Activated CD4-positive, CD25-positive, alpha-beta regulatory T cell (primary cell): ENCODE data around the gene FOXP1.

Source experiments
- DNase-seq, 4 experiments: peaks; one replicate each; lab custom pipeline; 2025; lab: John Stamatoyannopoulos, UW

FOXP1 gene

GRCh38 chr3:71504250-71505036 lies 79.1 kb downstream of the FOXP1 start:
- peak in 1 of 4 experiments; percentile 7 for DNase-seq

GRCh38 chr3:71503525-71504249 lies 79.8 kb downstream of the FOXP1 start:
- no peak for DNase-seq

GRCh38 chr3:71502066-71502625 lies 81.4 kb downstream of the FOXP1 start:
- DNase-seq: no peak

GRCh38 chr3:71500696-71501095 lies 82.8 kb downstream of the FOXP1 start:
- DNase-seq: no peak

- DNase-seq: no peak
Observed at GRCh38 chr3:71499227-71499876, 84.2 kb downstream of the FOXP1 start.

- no peak for DNase-seq
Observed at GRCh38 chr3:71498543-71498942, 85.0 kb downstream of the FOXP1 start.

- no peak for DNase-seq
Observed at GRCh38 chr3:71497971-71498444, 85.5 kb downstream of the FOXP1 start.

GRCh38 chr3:71497367-71497897 lies 86.1 kb downstream of the FOXP1 start:
- DNase-seq: no peak

- no peak for DNase-seq
Observed at GRCh38 chr3:71495708-71496472, 87.6 kb downstream of the FOXP1 start.

GRCh38 chr3:71494212-71494611 lies 89.3 kb downstream of the FOXP1 start:
- no peak for DNase-seq

GRCh38 chr3:71492974-71493771 lies 90.4 kb downstream of the FOXP1 start:
- DNase-seq: no peak

- no peak for DNase-seq
Observed at GRCh38 chr3:71492566-71492965, 91.0 kb downstream of the FOXP1 start.

- no peak for DNase-seq
Observed at GRCh38 chr3:71491154-71491752, 92.3 kb downstream of the FOXP1 start.

- DNase-seq: no peak
Observed at GRCh38 chr3:71490692-71491091, 92.8 kb downstream of the FOXP1 start.

GRCh38 chr3:71489315-71489761 lies 94.2 kb downstream of the FOXP1 start:
- DNase-seq: peak in 1 of 4 experiments; percentile 8

GRCh38 chr3:71488882-71489281 lies 94.6 kb downstream of the FOXP1 start:
- DNase-seq: peak in 2 of 4 experiments; percentile 7 to 11

GRCh38 chr3:71488391-71488809 lies 95.1 kb downstream of the FOXP1 start:
- no peak for DNase-seq

GRCh38 chr3:71487418-71487817 lies 96.1 kb downstream of the FOXP1 start:
- no peak for DNase-seq

GRCh38 chr3:71486831-71487230 lies 96.7 kb downstream of the FOXP1 start:
- peak in 2 of 4 experiments; percentile 2 to 7 for DNase-seq

- no peak for DNase-seq
Observed at GRCh38 chr3:71485896-71486295, 97.6 kb downstream of the FOXP1 start.
